Measurements from ENCODE around the gene PKN2.

PKN2 gene

GRCh38 chr1:88736633-88737248 is 52.7 kb downstream of the PKN2 start:
- DNase-seq, result no peak

GRCh38 chr1:88737338-88737927 is 53.4 kb downstream of the PKN2 start:
- no peak for DNase-seq

DNA sequence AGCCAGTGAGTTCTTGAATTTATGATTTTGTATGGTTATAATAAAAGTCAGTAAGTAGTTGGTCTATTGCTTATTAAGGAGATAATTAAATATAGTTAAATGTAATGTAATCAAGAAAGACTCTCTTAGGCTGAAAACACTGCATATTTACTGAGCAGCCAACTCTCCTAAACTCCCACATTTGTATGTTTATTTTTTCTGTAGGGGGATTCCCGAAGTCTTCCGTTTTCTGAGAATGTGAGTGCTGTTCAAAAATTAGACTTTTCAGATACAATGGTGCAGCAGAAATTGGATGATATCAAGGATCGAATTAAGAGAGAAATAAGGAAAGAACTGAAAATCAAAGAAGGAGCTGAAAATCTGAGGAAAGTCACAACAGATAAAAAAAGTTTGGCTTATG is 56.7 kb downstream of the PKN2 start:
- DNase-seq, result no peak

DNA sequence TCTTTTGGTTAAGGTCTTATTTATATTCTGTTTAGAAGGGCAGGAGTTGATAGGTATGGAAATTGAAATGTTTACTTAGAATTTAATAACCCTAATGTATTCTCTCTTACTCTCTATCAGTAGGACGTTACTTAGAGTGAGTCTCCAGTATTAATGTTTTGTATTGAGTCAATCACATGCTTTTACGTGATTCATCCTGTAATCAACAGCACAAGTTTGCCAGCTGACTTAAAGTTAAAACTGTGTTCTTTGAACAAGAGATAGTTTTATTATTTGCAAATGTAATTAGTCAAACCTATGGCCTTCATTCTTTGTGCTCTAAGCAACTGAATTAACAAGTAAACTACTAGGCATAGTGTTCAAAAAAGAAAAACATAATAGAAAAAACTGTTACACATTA is 57.3 kb downstream of the PKN2 start:
- DNase-seq, result no peak

GRCh38 chr1:88742531-88742930 is 58.5 kb downstream of the PKN2 start:
- no peak for DNase-seq

GRCh38 chr1:88744142-88744541 is 60.1 kb downstream of the PKN2 start:
- no peak for DNase-seq

DNA sequence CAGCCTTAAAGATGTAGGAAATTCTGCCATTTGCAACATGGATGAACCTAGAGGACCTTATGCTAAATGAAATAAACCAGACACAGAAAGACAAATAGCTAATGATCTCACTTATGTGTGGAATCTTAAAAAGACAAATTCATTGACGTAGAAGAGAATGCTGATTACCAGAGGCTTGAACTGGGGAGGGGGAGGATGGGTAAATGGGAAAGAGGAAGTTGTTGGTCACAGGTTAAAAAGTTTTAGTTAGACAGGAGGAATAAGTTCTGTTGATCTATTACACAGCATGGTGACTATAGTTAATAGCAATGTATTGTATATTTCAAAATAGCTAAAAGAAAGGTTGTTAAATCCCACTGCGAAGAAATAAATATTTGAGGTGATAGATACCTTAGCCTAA is 62.8 kb downstream of the PKN2 start:
- DNase-seq, result no peak

DNA sequence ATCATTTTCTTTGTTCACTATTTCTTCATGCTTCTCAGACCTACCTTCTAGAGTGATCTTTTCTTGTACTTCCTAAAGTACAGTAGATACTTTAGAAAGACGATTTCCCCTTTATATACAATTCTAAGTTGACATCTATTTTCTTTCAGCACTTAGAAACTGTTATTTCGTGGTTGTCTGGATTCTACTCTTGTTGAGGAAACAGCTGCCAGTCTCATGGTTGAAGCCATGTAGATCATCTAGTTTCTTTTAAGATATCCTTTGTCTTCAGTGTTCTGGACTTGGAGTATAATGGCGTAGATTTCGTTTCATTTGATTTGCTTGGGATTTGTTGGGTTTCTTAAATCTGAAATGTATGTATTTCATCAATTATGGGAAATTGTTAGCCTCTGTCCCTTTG is 67.6 kb downstream of the PKN2 start:
- DNase-seq, result no peak

GRCh38 chr1:88753506-88753905 is 69.4 kb downstream of the PKN2 start:
- no peak for DNase-seq

DNA sequence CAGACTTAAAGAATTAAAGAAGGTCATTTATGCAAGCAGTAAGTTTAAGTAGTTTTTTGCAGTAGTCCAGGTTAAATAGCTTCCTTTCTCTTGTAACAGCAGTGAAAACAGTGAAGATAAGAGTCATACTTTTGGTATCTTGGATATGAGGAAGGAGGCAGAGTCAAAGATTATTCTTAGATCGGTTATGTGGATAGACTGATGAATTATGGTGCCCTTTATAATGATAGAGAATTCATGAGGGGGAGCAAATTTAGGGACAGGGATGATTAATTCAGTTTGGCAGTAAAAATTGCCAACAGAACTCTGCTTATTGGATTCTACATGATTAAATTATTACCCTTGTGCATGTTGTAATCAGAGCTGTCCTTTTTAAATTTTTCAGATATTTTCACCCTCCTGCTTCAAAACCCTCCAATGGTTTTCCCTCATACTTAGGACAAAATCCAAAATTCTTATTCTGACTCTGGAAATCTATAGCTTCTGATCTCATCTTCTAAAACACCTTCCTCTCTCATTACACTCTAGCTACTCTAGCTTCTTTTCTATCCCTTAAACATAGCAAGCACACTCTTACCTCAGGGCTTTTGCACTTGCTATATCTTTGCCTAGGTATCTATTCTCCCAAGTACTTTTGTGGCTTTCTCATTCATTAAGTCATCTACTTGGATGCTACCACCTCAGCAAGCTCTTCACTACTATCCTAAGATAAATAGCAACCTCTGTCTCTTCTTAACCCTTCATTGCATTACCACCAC is 79.8 kb downstream of the PKN2 start:
- DNase-seq, result no peak

GRCh38 chr1:88768187-88768586 is 84.1 kb downstream of the PKN2 start:
- DNase-seq, result no peak

DNA sequence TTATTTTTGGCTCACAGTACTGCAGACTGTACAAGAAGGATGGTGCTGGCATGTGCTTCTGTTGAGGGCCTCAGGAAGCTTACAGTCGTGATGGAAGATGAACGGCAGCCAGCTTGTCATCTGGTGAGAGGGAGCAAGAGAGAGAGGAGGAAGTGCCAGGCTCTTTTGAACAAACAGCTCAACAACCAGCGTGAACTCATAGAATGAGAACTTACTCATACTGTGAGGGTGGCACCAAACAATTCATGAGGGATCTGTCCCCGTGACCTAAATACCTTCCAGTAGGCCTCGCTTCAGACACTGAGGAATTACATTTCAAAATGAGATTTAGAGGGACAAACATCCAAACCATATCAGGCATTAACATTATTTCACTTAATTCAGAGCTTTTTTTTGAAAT is 84.7 kb downstream of the PKN2 start:
- no peak for DNase-seq

- peak; percentile 19 for DNase-seq
These were observed 89.6 kb downstream of the PKN2 start for GRCh38 chr1:88773540-88774150.

GRCh38 chr1:88774151-88774556 is 90.1 kb downstream of the PKN2 start:
- DNase-seq, result peak; percentile 41

- DNase-seq, result no peak
These were observed 93.6 kb downstream of the PKN2 start for GRCh38 chr1:88777604-88778149.

GRCh38 chr1:88779880-88780279 is 95.8 kb downstream of the PKN2 start:
- DNase-seq, result no peak

DNA sequence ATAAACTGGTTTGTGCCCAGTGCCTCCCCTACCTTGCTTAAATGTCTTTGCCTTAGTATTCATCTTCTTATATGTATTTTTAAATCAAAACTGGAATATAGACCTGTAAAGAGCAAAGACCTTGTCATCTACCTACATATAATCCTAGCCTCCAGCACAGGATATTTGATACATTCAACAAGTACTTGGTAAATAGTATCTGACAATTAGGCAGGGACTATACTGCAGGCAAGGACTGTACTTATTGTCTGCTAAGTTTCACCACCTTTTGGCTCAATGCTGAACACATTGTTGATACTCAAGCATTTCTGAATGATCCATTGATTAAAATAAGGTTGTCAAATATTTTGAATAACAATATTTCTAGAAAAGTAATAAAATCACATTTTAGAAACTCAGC is 96.4 kb downstream of the PKN2 start:
- DNase-seq, result no peak

- no peak for DNase-seq
These were observed 99.1 kb downstream of the PKN2 start for GRCh38 chr1:88783145-88783544.

GRCh38 chr1:88784551-88784950 is 100.5 kb downstream of the PKN2 start:
- no peak for DNase-seq

GRCh38 chr1:88787023-88787903 is 103.2 kb downstream of the PKN2 start:
- DNase-seq, result no peak

DNA sequence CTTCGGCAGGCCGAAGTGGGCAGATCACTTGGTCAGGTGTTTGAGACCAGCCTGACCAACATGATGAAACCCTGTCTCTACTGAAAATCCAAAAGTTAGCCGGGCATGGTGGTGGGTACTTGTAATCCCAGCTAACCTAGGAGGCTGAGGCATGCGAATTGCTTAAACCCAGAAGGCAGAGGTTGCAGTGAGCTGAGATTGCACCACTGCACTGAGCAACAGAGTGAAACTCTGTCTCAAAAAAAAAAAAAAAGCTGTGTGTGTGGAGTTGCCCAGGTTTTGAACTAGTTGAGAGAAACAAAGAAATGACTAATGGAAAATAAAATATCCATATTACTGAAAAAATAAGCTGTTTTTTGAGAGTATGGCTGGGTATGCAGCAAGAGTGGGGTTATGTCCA is 107.1 kb downstream of the PKN2 start:
- DNase-seq, result no peak

DNA sequence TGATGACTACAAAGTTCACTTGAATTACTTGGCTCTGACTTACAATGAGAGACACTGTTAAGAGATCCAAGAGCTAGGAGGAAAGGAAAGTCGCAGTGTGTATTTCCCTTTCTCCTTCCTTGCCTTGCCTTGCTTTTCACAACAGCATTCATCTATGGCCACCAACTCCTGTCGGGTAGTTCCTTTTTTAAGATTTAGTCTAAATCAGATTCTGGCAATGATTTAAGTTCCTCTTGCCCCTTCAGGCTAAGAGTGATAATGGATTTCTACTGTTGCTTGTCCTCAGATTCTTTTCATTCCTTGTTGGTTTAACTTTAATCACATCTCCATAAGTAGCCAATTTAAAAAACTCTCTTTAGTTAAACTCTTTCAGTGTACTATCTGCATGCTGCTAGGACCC is 115.4 kb downstream of the PKN2 start:
- no peak for DNase-seq

Data from NK-92 treated with Interleukin-12 subunit alpha and Interleukin-12 subunit beta, amount 100 ng/mL, for 24 hours (cell line).